ENCODE data around the gene LKAAEAR1. TPM values are rescaled to one million over a fixed set of nuclear protein-coding genes. Genes with fewer than 3 reads are reported as not detected.
A peak's percentile ranks its signal among the peaks of the same experiment; 100 is the strongest.

The LKAAEAR1 gene
- total RNA-seq, 4 donors from 2014 or later = not detected

DNA sequence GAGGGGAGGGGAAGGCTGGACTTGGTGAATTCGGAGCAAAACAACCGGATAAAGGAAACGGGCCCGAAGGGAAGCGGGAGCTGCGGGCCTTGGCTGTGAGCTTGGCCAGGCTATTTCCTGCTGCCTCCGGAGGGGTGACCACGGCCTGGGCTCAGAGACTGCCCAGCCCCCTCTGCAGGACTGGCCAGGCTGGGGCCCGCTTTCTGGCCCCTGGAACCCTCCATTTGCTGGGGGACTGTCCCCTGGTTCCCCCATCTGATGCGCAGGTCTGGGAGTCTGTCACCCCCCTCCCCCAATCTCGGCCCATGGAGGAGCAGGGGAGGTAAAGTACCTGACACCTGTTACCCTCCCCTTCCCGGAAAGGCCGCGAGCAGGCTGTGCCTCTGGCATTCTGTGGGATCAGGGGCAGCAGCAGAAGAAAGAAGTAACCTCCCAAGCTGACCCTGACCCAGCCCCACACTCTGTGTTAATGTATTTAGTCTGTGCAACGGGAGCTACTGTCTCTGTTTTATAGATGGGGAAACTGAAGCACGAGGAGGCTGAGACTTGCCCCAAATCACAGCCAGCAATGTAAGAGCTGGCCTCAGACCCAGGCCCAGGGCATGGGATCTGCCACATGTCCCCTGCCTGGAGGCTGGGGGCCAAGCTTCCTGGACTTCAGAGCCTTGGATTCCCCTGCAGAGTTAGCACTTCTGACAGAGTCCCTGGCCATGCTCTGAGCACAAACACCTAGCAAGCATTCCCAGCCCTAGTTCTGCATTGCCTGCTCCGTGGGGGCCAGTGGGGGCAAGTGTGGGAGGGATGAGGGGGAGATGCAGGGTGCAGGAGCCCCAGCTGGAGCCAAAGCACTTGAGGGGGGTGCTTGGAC, 44.7 kb downstream of the LKAAEAR1 start:
- ATAC-seq = peak; percentile 42
- H3K4me3 ChIP-seq = peak overlapping the region; percentile 50 to 55 (median 52)
- in situ Hi-C loops (cut with MboI; ENCODE audit: low sequenced_read_pairs in 4 of 4) (no loop called here), intact Hi-C loops (cut with DNase I; ENCODE audit: low total_unique reads) (loop anchor here (1.0 kb wide), 1 partner anchor 81 kb away; no protein-coding TSS in a partner anchor)
- peaks cover 42 to 59% (median 55%) of the 10 kb centered on the region in 3 donors for H3K27me3 ChIP-seq
- H3K9me3 ChIP-seq = no peaks in the 10 kb centered on the region
- TF ChIP-seq CTCF (IDR thresholded peaks at IDR 0.05 in 4 of 5, conservative IDR thresholded peaks at IDR 0.05 in 1 of 5) = no peak
- TF ChIP-seq POLR2A (IDR thresholded peaks at IDR 0.05) = no peak
- peaks cover 3 to 21% of the 10 kb centered on the region in 2 donors for H3K4me1 ChIP-seq
- peak overlapping the region in 3 of 4 donors; percentile 3 to 64 (median 17) for H3K27ac ChIP-seq
- no peak for DNase-seq
- peaks cover 0 to 7% of the 10 kb centered on the region in 2 donors for H3K36me3 ChIP-seq

GRCh38 chr20:64038565-64039292, 45.5 kb downstream of the LKAAEAR1 start:
- Histone ChIP-seq H3K4me1 (peaks cover 3 to 21% of the 10 kb centered on the region in 2 donors), H3K9me3 (no peaks in the 10 kb centered on the region), H3K27ac (peak overlapping the region in 3 of 4 donors; percentile 56 to 65 (median 63)), H3K27me3 (peaks cover 42 to 57% (median 55%) of the 10 kb centered on the region in 3 donors), H3K4me3 (peak overlapping the region; percentile 50 to 55 (median 52)), H3K36me3 (peaks cover 0 to 7% of the 10 kb centered on the region in 2 donors)
- DNase-seq = peak in 1 of 2 donors; percentile 41
- intact Hi-C loops (cut with DNase I; ENCODE audit: low total_unique reads) = loop anchor here (1.0 kb wide), 1 partner anchor 82 kb away; no protein-coding TSS in a partner anchor
- in situ Hi-C loops (cut with MboI; ENCODE audit: low sequenced_read_pairs in 4 of 4) = no loop called here
- peak; percentile 58 to 72 for ATAC-seq
- TF ChIP-seq CTCF (IDR thresholded peaks at IDR 0.05 in 4 of 5, conservative IDR thresholded peaks at IDR 0.05 in 1 of 5) (peak; percentile 26 to 82 (median 75)), POLR2A (IDR thresholded peaks at IDR 0.05) (no peak)

GRCh38 chr20:64038224-64038564, 46.0 kb downstream of the LKAAEAR1 start:
- Histone ChIP-seq H3K27me3 (peaks cover 42 to 55% (median 53%) of the 10 kb centered on the region in 3 donors), H3K4me1 (peaks cover 3 to 21% of the 10 kb centered on the region in 2 donors), H3K27ac (peak overlapping the region in 1 of 4 donors; percentile 56), H3K9me3 (no peaks in the 10 kb centered on the region), H3K36me3 (peaks cover 0 to 9% of the 10 kb centered on the region in 2 donors), H3K4me3 (peak overlapping the region; percentile 50 to 55 (median 52))
- ATAC-seq (peak in 1 of 2 donors; percentile 12), DNase-seq (no peak)
- intact Hi-C loops (cut with DNase I; ENCODE audit: low total_unique reads) (no loop called here), in situ Hi-C loops (cut with MboI; ENCODE audit: low sequenced_read_pairs in 4 of 4) (no loop called here)
- no peak for TF ChIP-seq POLR2A (IDR thresholded peaks at IDR 0.05)
- no peak for TF ChIP-seq CTCF (IDR thresholded peaks at IDR 0.05 in 4 of 5, conservative IDR thresholded peaks at IDR 0.05 in 1 of 5)

GRCh38 chr20:64037498-64038213, 46.5 kb downstream of the LKAAEAR1 start:
- intact Hi-C loops (cut with DNase I; ENCODE audit: low total_unique reads) = no loop called here
- no peak for ATAC-seq
- peaks cover 42 to 55% (median 51%) of the 10 kb centered on the region in 3 donors for H3K27me3 ChIP-seq
- peaks cover 0 to 14% of the 10 kb centered on the region in 2 donors for H3K36me3 ChIP-seq
- no peak overlapping the region for H3K27ac ChIP-seq
- peaks cover 3 to 21% of the 10 kb centered on the region in 2 donors for H3K4me1 ChIP-seq
- TF ChIP-seq CTCF (IDR thresholded peaks at IDR 0.05 in 4 of 5, conservative IDR thresholded peaks at IDR 0.05 in 1 of 5) (no peak), POLR2A (IDR thresholded peaks at IDR 0.05) (no peak)
- in situ Hi-C loops (cut with MboI; ENCODE audit: low sequenced_read_pairs in 4 of 4) = no loop called here
- H3K9me3 ChIP-seq = no peaks in the 10 kb centered on the region
- DNase-seq = no peak
- peak overlapping the region; percentile 50 to 55 (median 52) for H3K4me3 ChIP-seq
